Activated CD8-positive, alpha-beta memory T cell treated with anti-CD3 and anti-CD28 coated beads for 36 hours (primary cell): ENCODE measurements around the gene WDR35. TPM values are rescaled to one million over a fixed set of nuclear protein-coding genes. Genes with fewer than 3 reads are reported as not detected.

Experiments
- CTCF ChIA-PET: fragments of 350-600 bp; sonication (Branson Sonifier 250); formaldehyde crosslinking; loops from one replicate; lab custom pipeline; 2021; ENCODE audit warnings: antibody characterized with exemption; lab: Charles Lee
- POLR2A ChIA-PET: fragments of 350-600 bp; sonication (Branson Sonifier 250); formaldehyde crosslinking; loops from one replicate; lab custom pipeline; 2021; ENCODE audit warnings: antibody characterized with exemption; lab: Charles Lee
- total RNA-seq, 2 experiments: library from RNA; stranded (reverse); gene quantifications; one replicate each; pipeline ENCODE4 v1.2.3, GENCODE V29; 2021

Gene WDR35
- total RNA-seq, 2 experiments from 2014 or later: 12.2 to 12.4 TPM

- ChIA-PET CTCF (interaction anchor here (0.7 to 1.0 kb wide), 2 partner anchors 54 to 78 kb away, joined by 3 read pairs; no protein-coding TSS in a partner anchor), POLR2A (no interaction called here)
Measured at GRCh38 chr2:20012282-20013125, 22.6 kb upstream of the WDR35 start, which contains the start of gene MATN3. Gene MATN3, minus strand, starts transcription at chr2:20012668. Its CDS starts 37 bp downstream, at chr2:20012631.

GRCh38 chr2:20012032-20012281 is 22.1 kb upstream of the WDR35 start:
- ChIA-PET CTCF (no interaction called here), POLR2A (no interaction called here)

- CTCF ChIA-PET: no interaction called here
- POLR2A ChIA-PET: interaction anchor here (0.6 kb wide), 1 partner anchor 88 kb away, joined by 3 read pairs; no protein-coding TSS in a partner anchor
Measured at GRCh38 chr2:20011276-20012031, 21.5 kb upstream of the WDR35 start.

- POLR2A ChIA-PET: no interaction called here
- CTCF ChIA-PET: no interaction called here
Measured at GRCh38 chr2:20008703-20009102, 18.8 kb upstream of the WDR35 start.

- POLR2A ChIA-PET: no interaction called here
- CTCF ChIA-PET: no interaction called here
Measured at GRCh38 chr2:20005891-20006470, 16.1 kb upstream of the WDR35 start.

GRCh38 chr2:20005067-20005627 is 15.2 kb upstream of the WDR35 start:
- CTCF ChIA-PET: no interaction called here

GRCh38 chr2:20001361-20001863 is 11.5 kb upstream of the WDR35 start:
- CTCF ChIA-PET: interaction anchor here (1.4 kb wide), 1 partner anchor 14 kb away, joined by 11 read pairs; no protein-coding TSS in a partner anchor

More at GRCh38 chr2:20005067-20005627, 15.2 kb upstream of the WDR35 start:
- POLR2A ChIA-PET: no interaction called here

GRCh38 chr2:19993731-19994130 is 3.8 kb upstream of the WDR35 start:
- ChIA-PET POLR2A (no interaction called here), CTCF (no interaction called here)

More at GRCh38 chr2:20001361-20001863, 11.5 kb upstream of the WDR35 start:
- POLR2A ChIA-PET: no interaction called here

- ChIA-PET POLR2A (no interaction called here), CTCF (no interaction called here)
Measured at GRCh38 chr2:19991895-19992294, 2.0 kb upstream of the WDR35 start.

- CTCF ChIA-PET: no interaction called here
- POLR2A ChIA-PET: interaction anchor here (1.2 kb wide), 1 partner anchor 89 kb away, joined by 5 read pairs; no protein-coding TSS in a partner anchor
Measured at GRCh38 chr2:19990416-19990728, 467 bp upstream of the WDR35 start.

GRCh38 chr2:19989342-19989666 is 601 bp downstream of the WDR35 start:
- ChIA-PET POLR2A (interaction anchor here (0.6 to 1.2 kb wide), 2 partner anchors 88 to 1429 kb away, joined by 4 to 5 read pairs; no protein-coding TSS in a partner anchor), CTCF (no interaction called here)

- CTCF ChIA-PET: no interaction called here
- POLR2A ChIA-PET: no interaction called here
Measured at GRCh38 chr2:19988600-19988999, 1.3 kb downstream of the WDR35 start.

GRCh38 chr2:19987936-19988335 is 2.0 kb downstream of the WDR35 start:
- ChIA-PET CTCF (no interaction called here), POLR2A (no interaction called here)

GRCh38 chr2:19982268-19982667 is 7.6 kb downstream of the WDR35 start:
- POLR2A ChIA-PET: no interaction called here
- CTCF ChIA-PET: no interaction called here

GRCh38 chr2:19979932-19980331 is 10.0 kb downstream of the WDR35 start:
- CTCF ChIA-PET: no interaction called here
- POLR2A ChIA-PET: no interaction called here

- ChIA-PET CTCF (no interaction called here), POLR2A (no interaction called here)
Measured at GRCh38 chr2:19973466-19973865, 16.4 kb downstream of the WDR35 start.

GRCh38 chr2:19971691-19972090 is 18.2 kb downstream of the WDR35 start:
- POLR2A ChIA-PET: no interaction called here

GRCh38 chr2:19963386-19963785 is 26.5 kb downstream of the WDR35 start:
- ChIA-PET POLR2A (no interaction called here), CTCF (interaction anchor here (0.7 kb wide), 1 partner anchor 15 kb away, joined by 3 read pairs; no protein-coding TSS in a partner anchor)

More at GRCh38 chr2:19971691-19972090, 18.2 kb downstream of the WDR35 start:
- CTCF ChIA-PET: no interaction called here

- POLR2A ChIA-PET: no interaction called here
- CTCF ChIA-PET: interaction anchor here (1.3 kb wide), 1 partner anchor 239 kb away, joined by 4 read pairs; no protein-coding TSS in a partner anchor
Measured at GRCh38 chr2:19955544-19956422, 34.1 kb downstream of the WDR35 start.
